H1 (cell line): ENCODE measurements around the gene RIGI. TPM values are rescaled to one million over a fixed set of nuclear protein-coding genes. Genes with fewer than 3 reads are reported as not detected.

Experiments
- polyA plus RNA-seq, 7 experiments: library from polyadenylated mRNA; depleted of rRNA in 3 of 7; stranded (reverse) in 5 of 7; unstranded in 2 of 7; fragments of >200 nt in 5 of 7; fragments of 200-250 nt in 2 of 7; gene quantifications; 1 replicate in 5 of 7; 2 replicates in 1 of 7; 4 replicates in 1 of 7; pipeline versions ENCODE4 v1.2.1 to v1.2.3, GENCODE V29; 2011 to 2013; ENCODE audit warnings: missing spikeins in 2 of 7, mixed read lengths in 2 of 7
- total RNA-seq: library from RNA; stranded (reverse); fragmentation: NEBNext Ultra II Directional; extraction: Animal tissue kit (Norgen Biotek cat#: 25700); gene quantifications from 2 replicates; pipeline ENCODE4 v1.2.1, GENCODE V29; 2021

RIGI gene
- total and polyA plus RNA-seq, 2 of the 8 experiments (the other 6 are each of a cell fraction or from before 2014, with no cell fraction given): 3.1 to 6.7 TPM

Other genes with a start within 250 kb of the RIGI start
- 45.4 and 49.8 TPM in 2 replicates for gene ACO1, start 141.6 kb downstream of the RIGI start, total RNA-seq
- gene ACO1, start 141.6 kb downstream of the RIGI start, polyA plus RNA-seq (2011; rRNA removed): 29.3 and 39.3 TPM in 2 replicates
- 15.8 and 18.1 TPM in 2 replicates for gene SMIM27, start 26.1 kb upstream of the RIGI start, total RNA-seq
- gene SMIM27, start 26.1 kb upstream of the RIGI start, polyA plus RNA-seq (2011; rRNA removed): 3.6 and 4.3 TPM in 2 replicates
- gene TOPORS, start 26.4 kb upstream of the RIGI start, total RNA-seq: 26.9 and 30.7 TPM in 2 replicates
- gene TOPORS, start 26.4 kb upstream of the RIGI start, polyA plus RNA-seq (2011; rRNA removed): 7.9 and 10.3 TPM in 2 replicates
- gene NDUFB6, start 47.0 kb upstream of the RIGI start, total RNA-seq: 61.4 and 62.5 TPM in 2 replicates
- 43.6 and 55.8 TPM in 2 replicates for gene NDUFB6, start 47.0 kb upstream of the RIGI start, polyA plus RNA-seq (2011; rRNA removed)
- not detected in 2 replicates for gene TAF1L, start 109.5 kb upstream of the RIGI start, total RNA-seq
- 0.02 TPM in 1 of 2 replicates, not detected in the other for gene TAF1L, start 109.5 kb upstream of the RIGI start, polyA plus RNA-seq (2011; rRNA removed)